Activated CD4-positive, alpha-beta T cell treated with anti-CD3 and anti-CD28 coated beads, Interleukin-2, amount 10 ng/mL, durations not matched to agents 7 days and 5 days (primary cell): ENCODE data around the gene DSTN. TPM values are rescaled to one million over a fixed set of nuclear protein-coding genes. Genes with fewer than 3 reads are reported as not detected.

Experiments used
- CTCF ChIA-PET: fragments of 350-600 bp; sonication (Branson Sonifier 250); formaldehyde crosslinking; loops from one replicate; lab custom pipeline; 2021; ENCODE audit warnings: antibody characterized with exemption; lab: Charles Lee
- POLR2A ChIA-PET: fragments of 350-600 bp; sonication (Branson Sonifier 250); formaldehyde crosslinking; loops from one replicate; lab custom pipeline; 2021; ENCODE audit warnings: antibody characterized with exemption; lab: Charles Lee
- DNase-seq: peaks from one replicate; pipeline ENCODE4 v3.0.0-alpha.2; 2020
- H3K27ac Mint-ChIP-seq: one replicate; pipeline ENCODE4 v1.8.0; 2021; ENCODE audit warnings: mild to moderate bottlenecking, moderate library complexity, mixed read lengths
- H3K27me3 Mint-ChIP-seq: one replicate; pipeline ENCODE4 v1.8.0; 2021; ENCODE audit warnings: mixed read lengths
- H3K36me3 Mint-ChIP-seq: one replicate; pipeline ENCODE4 v1.8.0; 2021; ENCODE audit warnings: low read depth, mixed read lengths
- H3K4me1 Mint-ChIP-seq: one replicate; pipeline ENCODE4 v1.8.0; 2021; ENCODE audit warnings: mixed read lengths
- H3K4me3 Mint-ChIP-seq: one replicate; pipeline ENCODE4 v1.8.0; 2021; ENCODE audit warnings: mild to moderate bottlenecking, moderate library complexity, mixed read lengths
- H3K9me3 Mint-ChIP-seq: one replicate; pipeline ENCODE4 v1.8.0; 2021; ENCODE audit warnings: mixed read lengths
- total RNA-seq, 2 experiments: library from RNA; stranded (reverse); gene quantifications; one replicate each; pipeline ENCODE4 v1.2.3, GENCODE V29; 2021

DSTN gene
- total RNA-seq, 2 experiments from 2014 or later, result 77.4 to 83.3 TPM

DNA sequence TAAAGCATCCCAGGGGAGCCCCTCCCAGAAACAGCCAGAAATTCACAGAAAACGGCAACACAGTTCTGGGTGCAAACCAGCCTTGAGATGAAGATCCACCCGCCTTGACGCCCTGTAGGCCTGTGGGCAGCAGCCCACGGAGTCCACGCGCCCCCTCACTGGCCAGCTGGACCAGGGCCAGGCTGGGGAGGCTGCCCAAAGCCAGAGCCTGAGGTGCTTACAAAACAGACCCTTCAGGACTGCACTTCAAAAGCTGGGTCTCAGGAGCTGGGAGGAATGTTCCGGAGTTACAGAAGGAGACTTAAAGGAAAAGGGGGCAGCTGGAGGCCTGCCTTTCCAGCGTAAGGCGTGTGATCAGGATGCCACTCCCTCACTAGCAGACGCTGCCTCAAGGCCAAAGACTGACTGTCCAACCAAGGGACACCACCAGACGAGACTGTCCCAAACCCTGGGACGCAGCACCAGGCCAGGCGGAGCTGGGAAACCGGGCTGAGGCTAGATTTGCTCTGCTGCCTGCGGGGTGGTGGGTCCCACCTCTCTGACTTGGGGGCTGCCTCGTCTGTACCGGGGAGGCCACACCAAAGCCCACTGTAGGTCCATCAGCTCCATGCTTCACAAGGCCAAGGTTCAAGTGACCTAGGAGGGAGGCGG is 64.1 kb downstream of the DSTN start:
- Mint-ChIP-seq H3K27me3 (no peaks in the 10 kb centered on the region), H3K36me3 (peaks cover 10% of the 10 kb centered on the region), H3K4me3 (no peak overlapping the region), H3K9me3 (no peaks in the 10 kb centered on the region), H3K4me1 (no peaks in the 10 kb centered on the region), H3K27ac (no peak overlapping the region)
- ChIA-PET CTCF (interaction anchor here (1.0 kb wide), 1 partner anchor 14 kb away, joined by 5 read pairs; no protein-coding TSS in a partner anchor), POLR2A (no interaction called here)
- DNase-seq, result no peak

GRCh38 chr20:17634661-17635331 is 64.9 kb downstream of the DSTN start:
- Mint-ChIP-seq H3K4me1 (no peaks in the 10 kb centered on the region), H3K9me3 (no peaks in the 10 kb centered on the region), H3K36me3 (peaks cover 10% of the 10 kb centered on the region), H3K27ac (no peak overlapping the region), H3K27me3 (no peaks in the 10 kb centered on the region), H3K4me3 (no peak overlapping the region)
- ChIA-PET CTCF (interaction anchor here (1.2 kb wide), 1 partner anchor 8 kb away, joined by 3 read pairs; no protein-coding TSS in a partner anchor), POLR2A (no interaction called here)
- no peak for DNase-seq

- H3K27ac Mint-ChIP-seq, result no peak overlapping the region
- CTCF ChIA-PET, result interaction anchor here (1.1 to 1.2 kb wide), 3 partner anchors 9 to 23 kb away, joined by 3 read pairs; no protein-coding TSS in a partner anchor
- POLR2A ChIA-PET, result no interaction called here
- H3K27me3 Mint-ChIP-seq, result no peaks in the 10 kb centered on the region
- no peaks in the 10 kb centered on the region for H3K9me3 Mint-ChIP-seq
- no peak for DNase-seq
- H3K4me1 Mint-ChIP-seq, result no peaks in the 10 kb centered on the region
- H3K4me3 Mint-ChIP-seq, result no peak overlapping the region
- H3K36me3 Mint-ChIP-seq, result peaks cover 15% of the 10 kb centered on the region
Measured at GRCh38 chr20:17635332-17636244, 65.7 kb downstream of the DSTN start.

- Mint-ChIP-seq H3K9me3 (no peaks in the 10 kb centered on the region), H3K4me3 (no peak overlapping the region), H3K4me1 (no peaks in the 10 kb centered on the region), H3K27me3 (no peaks in the 10 kb centered on the region), H3K27ac (no peak overlapping the region), H3K36me3 (peaks cover 15% of the 10 kb centered on the region)
- DNase-seq, result no peak
- POLR2A ChIA-PET, result no interaction called here
- CTCF ChIA-PET, result interaction anchor here (1.1 to 1.2 kb wide), 3 partner anchors 11 to 63 kb away, joined by 3 read pairs; partner anchors contain the start of gene BANF2
Measured at GRCh38 chr20:17636523-17637412, 66.9 kb downstream of the DSTN start.

- CTCF ChIA-PET, result interaction anchor here (1.2 kb wide), 2 partner anchors 8 to 62 kb away, joined by 3 read pairs; partner anchors contain the start of gene BANF2
Measured at GRCh38 chr20:17637413-17637780, 67.5 kb downstream of the DSTN start.

DNA sequence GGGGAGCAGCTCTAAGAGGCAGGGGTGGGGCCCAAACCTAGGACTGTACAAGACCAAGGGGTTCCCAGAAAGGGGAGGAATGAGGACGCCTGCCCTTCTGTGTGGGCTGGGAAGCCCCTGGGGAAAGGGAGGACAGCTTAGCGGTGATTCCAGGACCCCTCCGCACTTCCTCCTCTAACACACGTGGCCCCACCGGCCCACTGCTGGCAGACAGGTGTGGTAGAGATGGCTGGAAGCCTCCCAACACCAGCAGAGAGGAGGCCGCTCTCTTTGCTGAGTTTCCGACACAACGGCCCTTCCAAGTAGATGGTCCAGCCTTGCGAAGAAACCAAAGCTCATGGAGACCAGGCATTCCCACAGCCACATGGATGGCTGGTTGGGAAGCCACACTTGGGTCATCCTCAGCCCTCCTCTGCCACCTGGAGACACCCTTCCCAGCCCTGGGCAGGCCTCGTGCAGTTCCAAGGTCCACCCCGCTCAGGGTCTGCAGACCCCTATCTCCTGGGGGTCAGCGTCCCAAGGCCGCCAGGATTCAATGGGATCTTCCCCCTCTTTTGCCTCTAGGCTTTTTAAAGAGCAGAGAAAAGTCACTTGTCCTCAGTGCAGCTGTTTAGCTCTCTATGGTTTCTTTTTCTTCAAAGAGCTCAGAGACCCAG is 68.2 kb downstream of the DSTN start:
- H3K9me3 Mint-ChIP-seq, result no peaks in the 10 kb centered on the region
- H3K27ac Mint-ChIP-seq, result no peak overlapping the region
- ChIA-PET POLR2A (no interaction called here), CTCF (interaction anchor here (1.2 kb wide), 2 partner anchors 9 to 61 kb away, joined by 3 read pairs; partner anchors contain the start of gene BANF2)
- H3K27me3 Mint-ChIP-seq, result no peaks in the 10 kb centered on the region
- peaks cover 11% of the 10 kb centered on the region for H3K36me3 Mint-ChIP-seq
- H3K4me3 Mint-ChIP-seq, result no peak overlapping the region
- DNase-seq, result no peak
- no peaks in the 10 kb centered on the region for H3K4me1 Mint-ChIP-seq

More at GRCh38 chr20:17637413-17637780, 67.5 kb downstream of the DSTN start:
- no peaks in the 10 kb centered on the region for H3K9me3 Mint-ChIP-seq
- DNase-seq, result no peak
- peaks cover 13% of the 10 kb centered on the region for H3K36me3 Mint-ChIP-seq
- no peaks in the 10 kb centered on the region for H3K4me1 Mint-ChIP-seq
- H3K27ac Mint-ChIP-seq, result no peak overlapping the region
- POLR2A ChIA-PET, result no interaction called here
- no peak overlapping the region for H3K4me3 Mint-ChIP-seq
- no peaks in the 10 kb centered on the region for H3K27me3 Mint-ChIP-seq

DNA sequence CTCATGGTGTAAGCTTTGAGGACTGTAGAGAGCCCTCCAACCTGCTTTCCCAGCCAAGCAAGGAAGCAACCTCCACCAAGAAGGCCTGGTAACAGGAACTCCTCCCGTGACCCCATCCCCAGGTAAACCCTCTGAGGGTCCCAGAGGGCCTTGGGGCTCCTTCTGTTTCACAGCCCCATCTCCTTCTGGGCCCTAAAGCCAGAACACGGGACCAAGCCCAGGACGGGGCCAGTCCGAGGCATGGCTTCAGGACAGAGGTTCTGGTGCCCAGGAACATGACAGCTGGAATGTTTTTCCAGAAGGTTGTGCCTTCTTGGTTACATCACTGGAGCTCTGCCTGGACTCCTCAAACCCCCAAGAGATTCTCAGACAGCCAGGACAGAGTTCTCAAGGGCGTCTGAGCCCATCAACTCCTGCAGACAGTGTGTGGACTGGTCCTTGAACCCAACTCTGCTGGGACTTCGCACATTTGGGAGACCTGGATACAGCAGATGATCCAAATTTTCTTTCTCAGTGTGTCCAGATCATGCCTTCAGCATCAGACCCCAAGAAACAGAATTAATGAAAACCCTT is 69.0 kb downstream of the DSTN start:
- H3K4me3 Mint-ChIP-seq, result no peak overlapping the region
- H3K4me1 Mint-ChIP-seq, result no peaks in the 10 kb centered on the region
- peaks cover 6% of the 10 kb centered on the region for H3K36me3 Mint-ChIP-seq
- no peaks in the 10 kb centered on the region for H3K9me3 Mint-ChIP-seq
- POLR2A ChIA-PET, result no interaction called here
- no peak for DNase-seq
- H3K27ac Mint-ChIP-seq, result no peak overlapping the region
- CTCF ChIA-PET, result interaction anchor here (1.5 kb wide), 1 partner anchor 9 kb away, joined by 4 read pairs; no protein-coding TSS in a partner anchor
- H3K27me3 Mint-ChIP-seq, result no peaks in the 10 kb centered on the region

GRCh38 chr20:17640146-17640874 is 70.4 kb downstream of the DSTN start:
- Mint-ChIP-seq H3K36me3 (peaks cover 4% of the 10 kb centered on the region), H3K9me3 (no peaks in the 10 kb centered on the region), H3K27ac (peak overlapping the region; percentile 50), H3K4me3 (no peak overlapping the region), H3K27me3 (no peaks in the 10 kb centered on the region), H3K4me1 (no peaks in the 10 kb centered on the region)
- DNase-seq, result no peak
- POLR2A ChIA-PET, result no interaction called here
- CTCF ChIA-PET, result interaction anchor here (1.5 kb wide), 1 partner anchor 8 kb away, joined by 4 read pairs; no protein-coding TSS in a partner anchor

GRCh38 chr20:17640875-17641378 is 71.1 kb downstream of the DSTN start:
- no peak overlapping the region for H3K27ac Mint-ChIP-seq
- peaks cover 4% of the 10 kb centered on the region for H3K36me3 Mint-ChIP-seq
- H3K9me3 Mint-ChIP-seq, result no peaks in the 10 kb centered on the region
- H3K4me1 Mint-ChIP-seq, result no peaks in the 10 kb centered on the region
- POLR2A ChIA-PET, result no interaction called here
- H3K4me3 Mint-ChIP-seq, result no peak overlapping the region
- no peak for DNase-seq
- CTCF ChIA-PET, result interaction anchor here (0.9 kb wide), 1 partner anchor 31 kb away, joined by 3 read pairs; no protein-coding TSS in a partner anchor
- no peaks in the 10 kb centered on the region for H3K27me3 Mint-ChIP-seq

DNA sequence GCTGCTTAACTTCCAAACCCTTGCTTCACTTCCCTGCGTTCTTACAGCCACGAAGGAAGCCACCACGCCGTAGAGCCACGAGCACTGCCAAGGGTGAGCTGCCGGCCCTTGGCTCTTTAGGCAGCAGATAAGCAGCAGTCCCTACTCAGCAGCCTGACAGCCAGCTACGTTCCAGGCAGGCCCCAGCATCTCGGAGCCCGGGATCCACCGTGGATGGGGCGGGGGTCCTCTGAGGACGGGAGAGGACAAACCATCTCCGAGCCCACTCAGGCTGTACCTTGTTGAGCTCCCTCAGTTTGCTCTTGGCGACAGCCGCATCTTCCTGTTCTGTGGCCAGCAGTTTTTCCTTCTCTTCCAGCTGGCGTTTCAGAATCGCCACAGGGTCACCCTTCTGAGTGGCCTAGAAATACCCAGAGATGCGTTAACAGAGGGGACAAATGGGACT is 71.7 kb downstream of the DSTN start:
- no peaks in the 10 kb centered on the region for H3K27me3 Mint-ChIP-seq
- POLR2A ChIA-PET, result no interaction called here
- no peak overlapping the region for H3K4me3 Mint-ChIP-seq
- no peak for DNase-seq
- H3K4me1 Mint-ChIP-seq, result no peaks in the 10 kb centered on the region
- peaks cover 4% of the 10 kb centered on the region for H3K36me3 Mint-ChIP-seq
- H3K27ac Mint-ChIP-seq, result no peak overlapping the region
- H3K9me3 Mint-ChIP-seq, result no peaks in the 10 kb centered on the region
- CTCF ChIA-PET, result interaction anchor here (0.9 kb wide), 1 partner anchor 31 kb away, joined by 3 read pairs; no protein-coding TSS in a partner anchor
